ENCODE results near the gene PALLD.

DNA sequence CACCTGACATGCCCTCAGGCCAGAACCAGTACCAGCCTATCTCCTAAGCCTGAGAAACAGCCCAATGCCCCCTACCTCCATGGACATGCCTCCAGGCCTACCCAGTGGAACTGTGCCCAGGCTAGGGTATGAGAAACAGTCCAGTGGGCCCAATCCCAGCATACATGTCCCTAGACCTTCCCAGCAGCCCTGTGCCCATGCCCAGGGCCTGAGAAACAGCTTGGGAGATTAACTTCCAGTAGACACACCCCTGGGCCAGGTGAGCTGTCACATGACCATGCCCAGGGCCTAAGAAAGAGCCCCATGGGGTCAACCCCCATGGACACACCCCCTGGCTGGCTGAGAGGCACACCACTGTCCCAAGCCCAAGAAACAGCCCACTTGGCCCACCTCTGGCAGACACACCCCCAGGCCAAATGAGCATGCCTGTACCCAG is 434.4 kb downstream of the PALLD start:
- TF ChIP-seq, protein P1, sequence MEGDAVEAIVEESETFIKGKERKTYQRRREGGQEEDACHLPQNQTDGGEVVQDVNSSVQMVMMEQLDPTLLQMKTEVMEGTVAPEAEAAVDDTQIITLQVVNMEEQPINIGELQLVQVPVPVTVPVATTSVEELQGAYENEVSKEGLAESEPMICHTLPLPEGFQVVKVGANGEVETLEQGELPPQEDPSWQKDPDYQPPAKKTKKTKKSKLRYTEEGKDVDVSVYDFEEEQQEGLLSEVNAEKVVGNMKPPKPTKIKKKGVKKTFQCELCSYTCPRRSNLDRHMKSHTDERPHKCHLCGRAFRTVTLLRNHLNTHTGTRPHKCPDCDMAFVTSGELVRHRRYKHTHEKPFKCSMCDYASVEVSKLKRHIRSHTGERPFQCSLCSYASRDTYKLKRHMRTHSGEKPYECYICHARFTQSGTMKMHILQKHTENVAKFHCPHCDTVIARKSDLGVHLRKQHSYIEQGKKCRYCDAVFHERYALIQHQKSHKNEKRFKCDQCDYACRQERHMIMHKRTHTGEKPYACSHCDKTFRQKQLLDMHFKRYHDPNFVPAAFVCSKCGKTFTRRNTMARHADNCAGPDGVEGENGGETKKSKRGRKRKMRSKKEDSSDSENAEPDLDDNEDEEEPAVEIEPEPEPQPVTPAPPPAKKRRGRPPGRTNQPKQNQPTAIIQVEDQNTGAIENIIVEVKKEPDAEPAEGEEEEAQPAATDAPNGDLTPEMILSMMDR (IDR thresholded peaks at IDR 0.05): no peak
- TF ChIP-seq POLR2AphosphoS5 (IDR thresholded peaks at IDR 0.05; ENCODE audit: low read depth, low read length): no peak

Data from Panc1 (cell line).